Measurements from ENCODE around the gene RPL32. TPM values are rescaled to one million over a fixed set of nuclear protein-coding genes. Genes with fewer than 3 reads are reported as not detected.
A peak's percentile ranks its signal among the peaks of the same experiment; 100 is the strongest.

RPL32 gene
- total RNA-seq, 1 donor from 2014 or later, result 1,479 TPM

GRCh38 chr3:12884790-12885582, 43.6 kb upstream of the RPL32 start:
- Histone ChIP-seq H3K27ac (ENCODE audit: low read depth, low read length) (no peak overlapping the region), H4K20me1 (ENCODE audit: insufficient read depth, low read length) (no peaks in the 10 kb centered on the region), H3K36me3 (ENCODE audit: insufficient read depth, low read length) (no peaks in the 10 kb centered on the region), H3K9me3 (ENCODE audit: insufficient read depth, low read depth, low read length) (no peaks in the 10 kb centered on the region), H3K4me3 (ENCODE audit: insufficient read depth, low read depth, low read length) (no peak overlapping the region), H3K79me2 (ENCODE audit: insufficient read depth, low read length) (no peaks in the 10 kb centered on the region), H2AFZ (ENCODE audit: low read depth, low read length) (no peak overlapping the region), H3K4me2 (ENCODE audit: low read length) (no peak overlapping the region), H3K9ac (ENCODE audit: low read length) (no peak overlapping the region), H3K27me3 (ENCODE audit: insufficient read depth, low read length) (peaks cover 25% of the 10 kb centered on the region), H3K4me1 (ENCODE audit: insufficient read depth, low read length) (no peaks in the 10 kb centered on the region)
- Mint-ChIP-seq H3K4me3 (ENCODE audit: unreplicated experiment) (no peak overlapping the region), H3K4me1 (ENCODE audit: low read depth, unreplicated experiment) (no peaks in the 10 kb centered on the region), H3K9me3 (ENCODE audit: unreplicated experiment) (peaks cover 5% of the 10 kb centered on the region), H3K27ac (ENCODE audit: unreplicated experiment) (no peak overlapping the region), H3K27me3 (ENCODE audit: low read depth, unreplicated experiment) (peaks cover 47% of the 10 kb centered on the region), H3K36me3 (ENCODE audit: low read depth, unreplicated experiment) (no peaks in the 10 kb centered on the region)
- DNase-seq (ENCODE audit: low read depth) (no peak), FAIRE-seq (no peak)
- TF ChIP-seq, protein P1, sequence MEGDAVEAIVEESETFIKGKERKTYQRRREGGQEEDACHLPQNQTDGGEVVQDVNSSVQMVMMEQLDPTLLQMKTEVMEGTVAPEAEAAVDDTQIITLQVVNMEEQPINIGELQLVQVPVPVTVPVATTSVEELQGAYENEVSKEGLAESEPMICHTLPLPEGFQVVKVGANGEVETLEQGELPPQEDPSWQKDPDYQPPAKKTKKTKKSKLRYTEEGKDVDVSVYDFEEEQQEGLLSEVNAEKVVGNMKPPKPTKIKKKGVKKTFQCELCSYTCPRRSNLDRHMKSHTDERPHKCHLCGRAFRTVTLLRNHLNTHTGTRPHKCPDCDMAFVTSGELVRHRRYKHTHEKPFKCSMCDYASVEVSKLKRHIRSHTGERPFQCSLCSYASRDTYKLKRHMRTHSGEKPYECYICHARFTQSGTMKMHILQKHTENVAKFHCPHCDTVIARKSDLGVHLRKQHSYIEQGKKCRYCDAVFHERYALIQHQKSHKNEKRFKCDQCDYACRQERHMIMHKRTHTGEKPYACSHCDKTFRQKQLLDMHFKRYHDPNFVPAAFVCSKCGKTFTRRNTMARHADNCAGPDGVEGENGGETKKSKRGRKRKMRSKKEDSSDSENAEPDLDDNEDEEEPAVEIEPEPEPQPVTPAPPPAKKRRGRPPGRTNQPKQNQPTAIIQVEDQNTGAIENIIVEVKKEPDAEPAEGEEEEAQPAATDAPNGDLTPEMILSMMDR (IDR thresholded peaks at IDR 0.05; ENCODE audit: insufficient read depth, low read depth, low read length), result no peak
- no peak for TF ChIP-seq EZH2 (IDR thresholded peaks at IDR 0.05; ENCODE audit: insufficient read depth, low read length)

GRCh38 chr3:12884186-12884680, 42.9 kb upstream of the RPL32 start:
- DNase-seq (ENCODE audit: low read depth) (peak; percentile 27), FAIRE-seq (no peak)
- Mint-ChIP-seq H3K4me1 (ENCODE audit: low read depth, unreplicated experiment) (no peaks in the 10 kb centered on the region), H3K9me3 (ENCODE audit: unreplicated experiment) (peaks cover 5% of the 10 kb centered on the region), H3K27me3 (ENCODE audit: low read depth, unreplicated experiment) (peaks cover 47% of the 10 kb centered on the region), H3K4me3 (ENCODE audit: unreplicated experiment) (no peak overlapping the region), H3K36me3 (ENCODE audit: low read depth, unreplicated experiment) (no peaks in the 10 kb centered on the region), H3K27ac (ENCODE audit: unreplicated experiment) (no peak overlapping the region)
- H3K27ac ChIP-seq (ENCODE audit: low read depth, low read length), result no peak overlapping the region
- no peak overlapping the region for H3K4me3 ChIP-seq (ENCODE audit: insufficient read depth, low read depth, low read length)
- no peaks in the 10 kb centered on the region for H3K9me3 ChIP-seq (ENCODE audit: insufficient read depth, low read depth, low read length)
- no peak for TF ChIP-seq EZH2 (IDR thresholded peaks at IDR 0.05; ENCODE audit: insufficient read depth, low read length)
- TF ChIP-seq, protein P1 (IDR thresholded peaks at IDR 0.05; ENCODE audit: insufficient read depth, low read depth, low read length), result no peak
- H3K36me3 ChIP-seq (ENCODE audit: insufficient read depth, low read length), result no peaks in the 10 kb centered on the region
- no peaks in the 10 kb centered on the region for H3K79me2 ChIP-seq (ENCODE audit: insufficient read depth, low read length)
- H3K4me1 ChIP-seq (ENCODE audit: insufficient read depth, low read length), result no peaks in the 10 kb centered on the region
- H2AFZ ChIP-seq (ENCODE audit: low read depth, low read length), result peak overlapping the region; percentile 76
- H3K9ac ChIP-seq (ENCODE audit: low read length), result no peak overlapping the region
- H4K20me1 ChIP-seq (ENCODE audit: insufficient read depth, low read length), result no peaks in the 10 kb centered on the region
- peaks cover 19% of the 10 kb centered on the region for H3K27me3 ChIP-seq (ENCODE audit: insufficient read depth, low read length)
- no peak overlapping the region for H3K4me2 ChIP-seq (ENCODE audit: low read length)

Measured in astrocyte (in vitro differentiated cells and primary cell).